ENCODE results near the gene VILL. TPM values are rescaled to one million over a fixed set of nuclear protein-coding genes. Genes with fewer than 3 reads are reported as not detected.

VILL gene
- total RNA-seq, 2 experiments from 2014 or later, result 15.4 to 18.3 TPM

- DNase-seq, result no peak
- no peaks in the 10 kb centered on the region for H3K9me3 Mint-ChIP-seq (ENCODE audit: low read depth)
- H3K27ac Mint-ChIP-seq, result no peak overlapping the region
- ATAC-seq, result no peak
- peaks cover 19% of the 10 kb centered on the region for H3K36me3 Mint-ChIP-seq
- H3K4me3 Mint-ChIP-seq, result peak overlapping the region; percentile 0
- no peaks in the 10 kb centered on the region for H3K27me3 Mint-ChIP-seq
- H3K4me1 Mint-ChIP-seq, result peaks cover 41% of the 10 kb centered on the region
- CTCF ChIA-PET, result interaction anchor here (0.7 to 1.9 kb wide), 3 partner anchors 17 to 138 kb away, joined by 3 to 7 read pairs (median 3); no protein-coding TSS in a partner anchor
Measured at GRCh38 chr3:37993067-37993455, 2.5 kb downstream of the VILL start.

GRCh38 chr3:37993460-37993819 is 2.9 kb downstream of the VILL start:
- Mint-ChIP-seq H3K9me3 (ENCODE audit: low read depth) (no peaks in the 10 kb centered on the region), H3K27me3 (no peaks in the 10 kb centered on the region), H3K27ac (peak overlapping the region; percentile 93), H3K4me1 (peaks cover 44% of the 10 kb centered on the region), H3K36me3 (peaks cover 19% of the 10 kb centered on the region), H3K4me3 (peak overlapping the region; percentile 91)
- CTCF ChIA-PET, result interaction anchor here (0.7 to 1.9 kb wide), 2 partner anchors 19 to 138 kb away, joined by 3 to 7 read pairs; no protein-coding TSS in a partner anchor
- ATAC-seq, result no peak
- DNase-seq, result no peak

GRCh38 chr3:37993820-37994638 is 3.4 kb downstream of the VILL start:
- peaks cover 49% of the 10 kb centered on the region for H3K4me1 Mint-ChIP-seq
- H3K36me3 Mint-ChIP-seq, result peaks cover 19% of the 10 kb centered on the region
- H3K27ac Mint-ChIP-seq, result peak overlapping the region; percentile 93
- CTCF ChIA-PET, result interaction anchor here (0.7 to 0.9 kb wide), 3 partner anchors 19 to 92 kb away, joined by 3 to 5 read pairs (median 4); no protein-coding TSS in a partner anchor
- H3K4me3 Mint-ChIP-seq, result peak overlapping the region; percentile 91
- H3K9me3 Mint-ChIP-seq (ENCODE audit: low read depth), result no peaks in the 10 kb centered on the region
- peak; percentile 71 for ATAC-seq
- DNase-seq, result peak; percentile 85
- H3K27me3 Mint-ChIP-seq, result no peaks in the 10 kb centered on the region

GRCh38 chr3:37994639-37994972 is 4.0 kb downstream of the VILL start:
- Mint-ChIP-seq H3K27me3 (no peaks in the 10 kb centered on the region), H3K9me3 (ENCODE audit: low read depth) (no peaks in the 10 kb centered on the region), H3K4me3 (peak overlapping the region; percentile 91), H3K36me3 (peaks cover 19% of the 10 kb centered on the region), H3K27ac (peak overlapping the region; percentile 93), H3K4me1 (peaks cover 55% of the 10 kb centered on the region)
- ATAC-seq, result peak; percentile 4
- no peak for DNase-seq
- CTCF ChIA-PET, result interaction anchor here (0.7 to 0.9 kb wide), 3 partner anchors 20 to 93 kb away, joined by 3 to 5 read pairs (median 4); no protein-coding TSS in a partner anchor

DNA sequence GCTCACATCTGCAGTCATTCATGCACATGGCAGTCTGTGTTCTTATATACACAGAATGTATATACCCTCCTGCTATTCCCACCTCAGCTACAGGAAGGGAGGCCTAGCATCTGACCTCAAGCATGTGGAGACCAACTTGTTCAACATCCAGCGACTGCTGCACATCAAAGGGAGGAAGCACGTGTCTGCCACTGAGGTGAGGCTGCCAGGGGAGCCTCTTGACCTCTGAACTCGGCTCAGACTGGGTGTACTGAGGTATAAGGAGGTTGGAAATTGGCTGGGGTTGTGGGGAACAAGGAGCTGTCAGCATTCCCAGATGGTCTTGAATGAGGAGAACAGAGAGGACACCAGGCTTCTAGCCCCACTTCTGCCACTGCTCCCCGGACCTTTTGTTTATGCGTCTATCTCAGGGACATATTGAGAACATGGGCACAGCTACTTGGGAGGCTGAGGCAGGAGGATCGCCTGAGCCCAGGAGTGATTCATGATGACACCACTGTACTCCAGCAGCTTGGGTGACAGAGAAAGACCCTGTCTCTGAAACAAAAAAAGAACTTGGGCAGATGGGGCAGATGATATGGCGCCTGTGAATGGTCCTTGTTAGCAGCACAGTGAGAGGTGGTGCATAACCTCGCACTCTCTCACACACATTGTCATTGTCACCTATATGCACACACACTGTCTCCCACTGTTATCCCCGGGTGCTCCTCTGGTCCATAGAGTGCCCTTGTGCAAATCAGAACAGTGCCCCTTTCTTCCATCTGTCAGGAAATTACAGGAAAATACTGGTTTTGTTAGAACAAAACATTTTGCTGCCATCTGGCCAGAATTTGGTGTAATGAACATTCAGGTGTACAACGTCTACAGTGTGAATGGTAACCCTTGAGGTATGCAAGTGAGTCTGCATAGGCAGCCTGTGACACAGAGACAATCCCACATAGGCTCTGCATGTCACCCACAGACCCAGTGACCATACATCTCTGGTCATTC is 5.4 kb downstream of the VILL start:
- Mint-ChIP-seq H3K9me3 (ENCODE audit: low read depth) (no peaks in the 10 kb centered on the region), H3K4me1 (peaks cover 55% of the 10 kb centered on the region), H3K27me3 (no peaks in the 10 kb centered on the region), H3K27ac (peak overlapping the region; percentile 93), H3K4me3 (peak overlapping the region; percentile 91), H3K36me3 (peaks cover 20% of the 10 kb centered on the region)
- ATAC-seq (no peak), DNase-seq (no peak)
- CTCF ChIA-PET, result interaction anchor here (0.6 to 1.9 kb wide), 23 partner anchors 9 to 169 kb away, joined by 3 to 14 read pairs (median 4); partner anchors contain the start of genes ACAA1, DLEC1 and OXSR1

- Mint-ChIP-seq H3K9me3 (ENCODE audit: low read depth) (no peaks in the 10 kb centered on the region), H3K4me3 (no peak overlapping the region), H3K27me3 (no peaks in the 10 kb centered on the region), H3K27ac (peak overlapping the region; percentile 93), H3K36me3 (peaks cover 20% of the 10 kb centered on the region), H3K4me1 (peaks cover 55% of the 10 kb centered on the region)
- DNase-seq, result peak; percentile 91
- ATAC-seq, result peak; percentile 47
- CTCF ChIA-PET, result interaction anchor here (0.6 to 1.9 kb wide), 25 partner anchors 10 to 168 kb away, joined by 3 to 14 read pairs (median 4); partner anchors contain the start of genes ACAA1, OXSR1 and PLCD1
Measured at GRCh38 chr3:37996785-37997301, 6.3 kb downstream of the VILL start.

GRCh38 chr3:37997342-37997741 is 6.8 kb downstream of the VILL start:
- ATAC-seq (no peak), DNase-seq (no peak)
- no peak overlapping the region for H3K4me3 Mint-ChIP-seq
- no peaks in the 10 kb centered on the region for H3K27me3 Mint-ChIP-seq
- H3K9me3 Mint-ChIP-seq (ENCODE audit: low read depth), result no peaks in the 10 kb centered on the region
- CTCF ChIA-PET, result interaction anchor here (0.8 to 1.9 kb wide), 23 partner anchors 10 to 167 kb away, joined by 3 to 14 read pairs (median 4); partner anchors contain the start of genes ACAA1, OXSR1 and PLCD1
- H3K36me3 Mint-ChIP-seq, result peaks cover 20% of the 10 kb centered on the region
- peak overlapping the region; percentile 31 for H3K27ac Mint-ChIP-seq
- H3K4me1 Mint-ChIP-seq, result peaks cover 55% of the 10 kb centered on the region

- peak overlapping the region; percentile 96 for H3K27ac Mint-ChIP-seq
- no peak for DNase-seq
- CTCF ChIA-PET, result interaction anchor here (1.2 to 1.9 kb wide), 10 partner anchors 11 to 167 kb away, joined by 4 to 14 read pairs (median 6); partner anchors contain the start of genes OXSR1 and PLCD1
- no peaks in the 10 kb centered on the region for H3K9me3 Mint-ChIP-seq (ENCODE audit: low read depth)
- no peaks in the 10 kb centered on the region for H3K27me3 Mint-ChIP-seq
- peaks cover 20% of the 10 kb centered on the region for H3K36me3 Mint-ChIP-seq
- H3K4me1 Mint-ChIP-seq, result peaks cover 55% of the 10 kb centered on the region
- no peak for ATAC-seq
- H3K4me3 Mint-ChIP-seq, result no peak overlapping the region
Measured at GRCh38 chr3:37997791-37998370, 7.3 kb downstream of the VILL start.

DNA sequence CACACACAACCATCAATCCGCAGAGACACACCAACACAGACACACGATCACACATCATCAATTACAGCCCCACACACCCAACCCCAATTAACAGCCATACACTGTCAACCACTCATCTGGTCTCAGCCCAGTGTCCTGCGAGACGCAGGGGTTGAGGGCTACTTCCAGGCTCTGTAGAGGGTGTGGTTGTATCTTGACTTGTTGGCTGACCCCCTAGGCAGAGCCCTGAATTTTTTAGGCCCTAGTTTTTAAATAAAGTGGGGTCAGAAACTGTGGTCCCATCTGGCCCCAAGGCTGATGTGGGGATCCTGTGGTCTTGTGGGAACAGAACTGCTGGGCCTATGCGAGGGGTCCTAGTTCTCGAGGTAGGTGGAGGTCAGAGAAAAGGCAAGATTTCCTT is 9.2 kb downstream of the VILL start:
- Mint-ChIP-seq H3K27me3 (no peaks in the 10 kb centered on the region), H3K36me3 (peaks cover 24% of the 10 kb centered on the region), H3K4me1 (peaks cover 53% of the 10 kb centered on the region), H3K9me3 (ENCODE audit: low read depth) (no peaks in the 10 kb centered on the region), H3K27ac (peak overlapping the region; percentile 71), H3K4me3 (no peak overlapping the region)
- ATAC-seq, result no peak
- CTCF ChIA-PET, result no interaction called here
- no peak for DNase-seq

DNA sequence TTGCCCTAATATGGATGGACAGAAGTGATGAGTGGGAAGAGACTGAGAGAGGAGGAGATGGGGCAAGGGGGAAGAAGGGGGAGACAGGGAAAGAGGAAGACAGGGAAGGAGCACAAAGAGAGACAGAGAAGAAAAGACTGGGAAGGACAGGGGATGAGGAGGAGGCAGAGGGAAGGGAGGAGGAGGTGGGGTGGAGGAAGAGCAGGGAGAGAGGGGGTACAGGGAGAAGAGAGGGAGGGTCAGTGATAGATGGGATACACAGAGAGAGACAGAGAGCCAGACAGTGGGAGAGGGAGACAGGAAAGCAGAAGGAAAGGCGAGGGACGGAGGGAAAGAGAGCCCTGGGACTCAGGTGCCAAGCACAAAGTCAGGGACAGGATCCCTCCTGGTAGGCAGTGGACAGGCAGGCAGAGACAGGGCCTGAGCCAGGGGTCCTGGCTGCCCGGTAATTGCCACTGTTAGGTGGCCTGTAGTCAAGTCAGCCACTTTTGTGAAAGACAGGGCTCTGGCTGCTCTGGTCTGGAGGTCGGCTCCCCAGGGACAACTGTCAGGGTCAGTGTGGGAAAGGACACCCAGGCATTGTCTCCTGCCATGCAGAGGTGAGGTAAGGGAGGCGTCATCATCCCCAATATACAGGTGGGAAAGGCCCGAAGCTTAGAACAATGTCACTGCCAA is 9.8 kb downstream of the VILL start:
- Mint-ChIP-seq H3K4me1 (peaks cover 49% of the 10 kb centered on the region), H3K9me3 (ENCODE audit: low read depth) (no peaks in the 10 kb centered on the region), H3K27me3 (no peaks in the 10 kb centered on the region), H3K27ac (no peak overlapping the region), H3K4me3 (no peak overlapping the region), H3K36me3 (peaks cover 22% of the 10 kb centered on the region)
- ATAC-seq, result no peak
- CTCF ChIA-PET, result interaction anchor here (1.2 to 2.1 kb wide), 3 partner anchors 22 to 39 kb away, joined by 4 to 13 read pairs (median 6); partner anchors contain the start of gene DLEC1
- DNase-seq, result no peak

DNA sequence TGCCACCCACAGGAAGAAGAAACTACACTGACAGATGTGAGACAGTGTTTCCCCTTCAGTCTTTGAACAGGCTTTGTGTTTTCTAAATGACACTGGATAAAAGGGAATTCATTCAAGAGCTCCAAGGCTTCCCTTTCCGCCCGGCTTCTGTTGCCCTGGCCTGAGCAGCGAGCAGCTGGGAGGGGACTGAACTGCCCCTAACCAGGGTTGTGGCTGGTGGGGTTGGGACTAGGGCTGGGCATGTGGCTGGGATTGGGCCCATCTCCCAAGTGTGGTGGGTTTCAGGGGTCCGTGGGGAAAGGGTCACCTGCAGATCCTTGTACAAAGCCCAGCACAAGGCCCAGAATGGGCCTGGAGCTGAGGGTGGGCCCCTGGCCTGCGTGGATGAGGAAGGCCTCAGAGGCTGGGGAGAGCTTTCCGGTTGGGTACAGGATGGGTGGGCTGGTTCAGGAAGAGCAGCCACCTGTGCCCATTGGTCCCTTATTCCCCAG is 10.4 kb downstream of the VILL start:
- DNase-seq (no peak), ATAC-seq (no peak)
- Mint-ChIP-seq H3K27me3 (no peaks in the 10 kb centered on the region), H3K4me1 (peaks cover 43% of the 10 kb centered on the region), H3K36me3 (peaks cover 15% of the 10 kb centered on the region), H3K9me3 (ENCODE audit: low read depth) (no peaks in the 10 kb centered on the region), H3K27ac (no peak overlapping the region), H3K4me3 (no peak overlapping the region)
- CTCF ChIA-PET, result interaction anchor here (1.2 to 2.1 kb wide), 3 partner anchors 21 to 38 kb away, joined by 4 to 13 read pairs (median 6); partner anchors contain the start of gene DLEC1
